ENCODE results near the gene PLEKHJ1. TPM values are rescaled to one million over a fixed set of nuclear protein-coding genes. Genes with fewer than 3 reads are reported as not detected.

The PLEKHJ1 gene
- total and polyA plus RNA-seq, 2 of the 8 experiments (the other 6 are each of a cell fraction or from before 2014, with no cell fraction given), result 135 to 187 TPM

- Histone ChIP-seq H3K23ac (ENCODE audit: insufficient read length) (no peak overlapping the region), H3K27ac (ENCODE audit: low read depth, low read length) (no peak overlapping the region), H3K79me1 (ENCODE audit: low read depth, low read length) (no peaks in the 10 kb centered on the region; the same call in 1 of the 2 replicates), H2AK5ac (ENCODE audit: low read depth, low read length) (no peak overlapping the region), H4K91ac (replicated peaks; ENCODE audit: insufficient read length, low read length) (no peak overlapping the region), H4K20me1 (replicated peaks in 1 of 2; ENCODE audit: control insufficient read depth in 1 of 2, insufficient read depth in 2 of 2, low read length in 2 of 2) (peaks cover 0 to 13% of the 10 kb centered on the region in 2 experiments), H3K4me3 (ENCODE audit: extremely low read depth in 1 of 4, insufficient read depth in 2 of 4, low read depth in 3 of 4, low read length in 4 of 4) (no peak overlapping the region), H3K18ac (ENCODE audit: extremely low read depth, low read length) (no peak overlapping the region), H2BK15ac (ENCODE audit: low read length) (no peak overlapping the region), H3K56ac (replicated peaks; ENCODE audit: insufficient read length, low read depth, low read length) (no peak overlapping the region), H4K8ac (ENCODE audit: extremely low read depth, insufficient read depth, low read length) (no peak overlapping the region), H2BK12ac (ENCODE audit: low read depth, low read length) (no peak overlapping the region), H3K36me3 (ENCODE audit: control insufficient read depth in 2 of 4, insufficient read depth in 4 of 4, low read length in 3 of 4) (peaks cover 13 to 48% (median 30%) of the 10 kb centered on the region in 4 experiments; a peak in 7 of 8 replicates), H2BK20ac (ENCODE audit: low read length) (no peak overlapping the region), H3K14ac (ENCODE audit: insufficient read length) (no peak overlapping the region), H3K4ac (replicated peaks; ENCODE audit: insufficient read length, low read depth, low read length) (no peak overlapping the region), H4K5ac (ENCODE audit: insufficient read length, low read depth, low read length) (no peak overlapping the region), H2AFZ (ENCODE audit: low read length) (no peak overlapping the region), H2BK120ac (replicated peaks; ENCODE audit: low read depth, low read length) (no peak overlapping the region), H3K79me2 (ENCODE audit: control insufficient read depth in 1 of 2, insufficient read depth in 2 of 2, low read length in 2 of 2) (no peaks in the 10 kb centered on the region), H3K9ac (replicated peaks in 1 of 4; ENCODE audit: extremely low read depth in 1 of 4, low read depth in 3 of 4, low read length in 3 of 4) (no peak overlapping the region), H3K4me1 (replicated peaks in 1 of 4; ENCODE audit: control insufficient read depth in 3 of 4, insufficient read depth in 4 of 4, low read length in 3 of 4) (no peaks in the 10 kb centered on the region), H2BK5ac (ENCODE audit: low read depth, low read length) (no peak overlapping the region), H3K4me2 (ENCODE audit: insufficient read depth in 1 of 2, low read depth in 2 of 2, low read length in 2 of 2) (no peak overlapping the region), H3K27me3 (replicated peaks in 1 of 4; ENCODE audit: control insufficient read depth in 3 of 4, extremely low read depth in 1 of 4, insufficient read depth in 3 of 4, low read length in 3 of 4) (no peaks in the 10 kb centered on the region), H3K23me2 (ENCODE audit: low read depth, low read length) (no peaks in the 10 kb centered on the region), H3K9me3 (ENCODE audit: insufficient read depth in 2 of 2, low read depth in 1 of 2, low read length in 1 of 2) (no peaks in the 10 kb centered on the region)
- DNase-seq (ENCODE audit: low read depth in 1 of 2, low spot score in 2 of 2) (no peak), FAIRE-seq (no peak)
- TF ChIP-seq POU5F1 (IDR thresholded peaks at IDR 0.05; ENCODE audit: low read depth, low read length) (no peak), MAX (IDR thresholded peaks at IDR 0.05) (no peak), EP300 (IDR thresholded peaks at IDR 0.05; ENCODE audit: borderline replicate concordance in 1 of 2, low read depth in 2 of 2, low read length in 2 of 2) (no peak), TCF12 (IDR thresholded peaks at IDR 0.05; ENCODE audit: low read depth, low read length) (no peak), HDAC6 (IDR thresholded peaks at IDR 0.05; ENCODE audit: low read depth, low read length) (no peak), POLR2AphosphoS5 (IDR thresholded peaks at IDR 0.05; ENCODE audit: low read depth, low read length) (no peak), YY1 (IDR thresholded peaks at IDR 0.05; ENCODE audit: low read depth, low read length) (no peak), CEBPB (IDR thresholded peaks at IDR 0.05; ENCODE audit: low read depth, low read length) (no peak), TEAD4 (IDR thresholded peaks at IDR 0.05; ENCODE audit: low read depth, low read length) (no peak), PHF8 (conservative IDR thresholded peaks at IDR 0.05; ENCODE audit: low read depth, low read length) (no peak)
- POLR2A ChIA-PET (ENCODE audit: partially characterized antibody), result interaction anchor here (1.1 kb wide), 1 partner anchor 13 kb away, joined by 5 read pairs; no protein-coding TSS in a partner anchor
- CTCF ChIA-PET (ENCODE audit: partially characterized antibody), result interaction anchor here (1.1 to 8.1 kb wide), 4 partner anchors 20 to 117 kb away, joined by 3 to 50 read pairs (median 4); no protein-coding TSS in a partner anchor
- 99% methylated on average over 14 of the region's 22 CpGs; no CpG with 5 or more reads in 1 of the 2 experiments for WGBS, 2 experiments (ENCODE audit: extremely low coverage in 1 of 2, insufficient coverage in 1 of 2, insufficient read length in 1 of 2, insufficient replicate concordance in 2 of 2, low coverage in 1 of 2, low lambda C conversion rate in 2 of 2, missing lambda C conversion rate in 1 of 2)
Measured at GRCh38 chr19:2217591-2217990, 18.5 kb downstream of the PLEKHJ1 start.
